Activated naive CD8-positive, alpha-beta T cell treated with anti-CD3 and anti-CD28 coated beads, Interleukin-2, amount 10 ng/mL, durations not matched to agents 7 days and 5 days (primary cell): ENCODE measurements around the gene PCGF1. TPM values are rescaled to one million over a fixed set of nuclear protein-coding genes. Genes with fewer than 3 reads are reported as not detected.

ENCODE experiments used
- ATAC-seq: fragments of 150-1000 bp; cut with Tn5 transposase; one replicate; pipeline ENCODE4 v1.10.0; 2021; ENCODE audit warnings: low read depth, moderate library complexity
- POLR2A ChIA-PET: fragments of 350-600 bp; sonication (Branson Sonifier 250); formaldehyde crosslinking; loops from one replicate; lab custom pipeline; 2021; ENCODE audit warnings: antibody characterized with exemption; lab: Charles Lee
- DNase-seq: peaks from one replicate; pipeline ENCODE4 v3.0.0; 2021
- H3K27ac Mint-ChIP-seq: one replicate; pipeline ENCODE4 v1.8.0; 2022; ENCODE audit warnings: mild to moderate bottlenecking, mixed read lengths
- H3K27me3 Mint-ChIP-seq: one replicate; pipeline ENCODE4 v1.8.0; 2022; ENCODE audit warnings: mild to moderate bottlenecking, moderate library complexity, mixed read lengths
- H3K36me3 Mint-ChIP-seq: one replicate; pipeline ENCODE4 v1.8.0; 2021; ENCODE audit warnings: mild to moderate bottlenecking, mixed read lengths
- H3K4me1 Mint-ChIP-seq: one replicate; pipeline ENCODE4 v1.8.0; 2021; ENCODE audit warnings: mixed read lengths
- H3K4me3 Mint-ChIP-seq: one replicate; pipeline ENCODE4 v1.8.0; 2022; ENCODE audit warnings: mild to moderate bottlenecking, moderate library complexity, mixed read lengths
- H3K9me3 Mint-ChIP-seq: one replicate; pipeline ENCODE4 v1.8.0; 2021; ENCODE audit warnings: mixed read lengths
- total RNA-seq, 2 experiments: library from RNA; stranded (reverse); gene quantifications; one replicate each; pipeline ENCODE4 v1.2.3, GENCODE V29; 2021

PCGF1 gene
- total RNA-seq, 2 experiments from 2014 or later = 35.9 to 40.1 TPM

- DNase-seq = peak; percentile 54
- peak overlapping the region; percentile 56 for H3K4me3 Mint-ChIP-seq
- peaks cover 23% of the 10 kb centered on the region for H3K4me1 Mint-ChIP-seq
- no peak overlapping the region for H3K27ac Mint-ChIP-seq
- ATAC-seq = peak; percentile 50
- H3K27me3 Mint-ChIP-seq = peaks cover 54% of the 10 kb centered on the region
- POLR2A ChIA-PET = no interaction called here
- no peaks in the 10 kb centered on the region for H3K36me3 Mint-ChIP-seq
- H3K9me3 Mint-ChIP-seq = no peaks in the 10 kb centered on the region
These were observed 41.7 kb upstream of the PCGF1 start for GRCh38 chr2:74548900-74549826.

GRCh38 chr2:74548285-74548899 is 40.9 kb upstream of the PCGF1 start:
- POLR2A ChIA-PET = no interaction called here
- Mint-ChIP-seq H3K27ac (no peak overlapping the region), H3K27me3 (peaks cover 56% of the 10 kb centered on the region)

GRCh38 chr2:74546004-74546403 is 38.5 kb upstream of the PCGF1 start:
- H3K4me3 Mint-ChIP-seq = no peak overlapping the region
- H3K9me3 Mint-ChIP-seq = no peaks in the 10 kb centered on the region
- H3K27ac Mint-ChIP-seq = no peak overlapping the region
- DNase-seq (no peak), ATAC-seq (no peak)
- H3K4me1 Mint-ChIP-seq = peaks cover 13% of the 10 kb centered on the region
- peaks cover 63% of the 10 kb centered on the region for H3K27me3 Mint-ChIP-seq
- POLR2A ChIA-PET = interaction anchor here (0.5 kb wide), 1 partner anchor 28 kb away, joined by 3 read pairs; no protein-coding TSS in a partner anchor
- H3K36me3 Mint-ChIP-seq = no peaks in the 10 kb centered on the region

More at GRCh38 chr2:74548285-74548899, 40.9 kb upstream of the PCGF1 start:
- DNase-seq (no peak), ATAC-seq (no peak)
- H3K36me3 Mint-ChIP-seq = no peaks in the 10 kb centered on the region
- H3K9me3 Mint-ChIP-seq = no peaks in the 10 kb centered on the region
- H3K4me1 Mint-ChIP-seq = peaks cover 20% of the 10 kb centered on the region
- H3K4me3 Mint-ChIP-seq = peak overlapping the region; percentile 69

DNA sequence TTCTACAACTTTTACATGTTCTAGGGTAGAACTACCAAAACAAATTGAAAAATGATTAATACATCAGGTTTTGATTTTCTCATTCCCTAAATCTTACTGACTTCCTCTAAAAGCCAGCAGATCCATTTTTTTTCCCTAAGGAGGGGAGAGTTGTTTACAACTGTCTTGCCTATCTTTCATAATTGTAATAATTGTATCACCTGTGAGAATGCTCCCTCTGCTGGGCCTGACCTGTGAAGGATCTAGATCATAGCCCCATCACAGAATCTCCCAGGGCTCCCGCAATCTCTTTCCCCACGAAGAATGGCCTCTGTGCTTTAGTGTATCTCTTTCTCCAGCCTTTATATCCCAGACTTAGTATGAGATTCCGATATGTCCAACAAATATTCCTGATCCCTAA is 37.1 kb upstream of the PCGF1 start:
- H3K4me3 Mint-ChIP-seq = no peak overlapping the region
- H3K36me3 Mint-ChIP-seq = no peaks in the 10 kb centered on the region
- ATAC-seq (no peak), DNase-seq (no peak)
- peaks cover 13% of the 10 kb centered on the region for H3K4me1 Mint-ChIP-seq
- H3K27ac Mint-ChIP-seq = no peak overlapping the region
- POLR2A ChIA-PET = no interaction called here
- H3K27me3 Mint-ChIP-seq = peaks cover 57% of the 10 kb centered on the region
- H3K9me3 Mint-ChIP-seq = no peaks in the 10 kb centered on the region

DNA sequence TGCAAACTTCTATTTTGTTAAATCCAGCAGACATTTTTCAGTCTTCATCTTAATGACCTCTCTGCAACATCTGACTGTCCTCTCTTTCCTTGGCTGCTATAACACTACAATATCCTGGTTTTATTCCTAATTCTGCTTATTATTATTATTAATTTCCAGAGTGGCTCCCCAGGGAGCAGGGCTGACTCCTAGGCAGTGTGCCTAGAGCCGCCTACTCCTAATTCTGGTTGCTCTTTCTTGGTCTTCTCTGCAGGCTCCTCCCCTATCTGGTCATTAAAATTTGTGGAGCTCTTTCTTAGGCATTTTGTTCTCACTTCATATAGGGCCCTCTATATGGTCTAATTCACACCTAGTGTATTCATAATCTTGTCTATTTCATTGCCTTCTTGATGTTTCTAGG is 35.5 kb upstream of the PCGF1 start:
- ATAC-seq = no peak
- Mint-ChIP-seq H3K9me3 (no peaks in the 10 kb centered on the region), H3K27me3 (peaks cover 59% of the 10 kb centered on the region), H3K4me1 (peaks cover 20% of the 10 kb centered on the region), H3K4me3 (no peak overlapping the region), H3K36me3 (no peaks in the 10 kb centered on the region), H3K27ac (no peak overlapping the region)
- POLR2A ChIA-PET = no interaction called here
- DNase-seq = no peak

DNA sequence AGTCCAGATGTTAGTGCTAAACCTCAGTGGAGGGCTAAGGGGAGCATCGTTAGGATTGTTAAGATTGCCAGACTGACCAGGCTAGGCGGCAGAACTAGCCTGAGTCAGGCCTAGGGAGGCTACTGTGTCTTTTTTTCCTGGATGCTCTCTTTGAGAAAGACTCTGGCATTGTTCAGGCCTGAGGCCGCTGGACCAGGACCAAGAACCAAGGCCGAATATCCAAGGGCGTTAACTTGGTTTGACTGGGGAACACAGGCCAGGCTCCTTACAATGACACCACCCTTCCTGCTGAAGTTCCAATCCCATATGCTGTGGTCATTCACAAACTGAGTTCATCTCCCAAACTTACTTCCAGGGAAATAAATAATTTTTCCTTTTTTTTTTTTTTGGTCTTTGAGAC is 32.8 kb upstream of the PCGF1 start:
- Mint-ChIP-seq H3K36me3 (no peaks in the 10 kb centered on the region), H3K27me3 (peaks cover 46% of the 10 kb centered on the region), H3K4me1 (peaks cover 16% of the 10 kb centered on the region), H3K9me3 (no peaks in the 10 kb centered on the region), H3K4me3 (no peak overlapping the region), H3K27ac (no peak overlapping the region)
- POLR2A ChIA-PET = no interaction called here
- ATAC-seq (no peak), DNase-seq (no peak)

DNA sequence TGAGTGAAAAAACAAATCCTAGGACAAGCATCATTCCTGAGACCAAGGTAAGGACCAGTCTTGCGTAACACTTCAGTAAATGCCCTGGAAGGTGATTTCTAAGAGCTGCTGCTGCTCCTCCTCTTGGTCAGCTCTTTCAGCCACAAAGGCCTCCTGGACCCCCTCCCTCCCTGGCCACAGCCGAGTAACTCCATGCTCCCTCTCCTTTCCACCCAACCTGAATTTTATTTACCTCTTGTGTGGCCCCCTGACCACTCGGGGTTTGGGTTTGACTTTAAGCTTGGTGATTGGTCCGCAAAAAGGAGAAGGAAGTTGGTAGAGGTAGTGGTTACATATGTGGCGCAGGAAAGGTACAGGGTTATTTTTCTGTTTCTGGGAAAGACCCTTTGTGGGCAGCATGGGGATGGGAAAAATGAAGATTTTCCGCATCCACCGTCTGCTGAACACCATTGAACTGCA is 31.4 kb upstream of the PCGF1 start:
- peaks cover 41% of the 10 kb centered on the region for H3K27me3 Mint-ChIP-seq
- H3K4me1 Mint-ChIP-seq = peaks cover 16% of the 10 kb centered on the region
- no peak overlapping the region for H3K27ac Mint-ChIP-seq
- POLR2A ChIA-PET = interaction anchor here (0.5 to 1.6 kb wide), 3 partner anchors 9 to 71 kb away, joined by 4 to 9 read pairs (median 5); partner anchors contain the start of genes AUP1 and HTRA2
- no peaks in the 10 kb centered on the region for H3K9me3 Mint-ChIP-seq
- H3K4me3 Mint-ChIP-seq = peak overlapping the region; percentile 50
- H3K36me3 Mint-ChIP-seq = no peaks in the 10 kb centered on the region
- no peak for DNase-seq
- no peak for ATAC-seq

DNA sequence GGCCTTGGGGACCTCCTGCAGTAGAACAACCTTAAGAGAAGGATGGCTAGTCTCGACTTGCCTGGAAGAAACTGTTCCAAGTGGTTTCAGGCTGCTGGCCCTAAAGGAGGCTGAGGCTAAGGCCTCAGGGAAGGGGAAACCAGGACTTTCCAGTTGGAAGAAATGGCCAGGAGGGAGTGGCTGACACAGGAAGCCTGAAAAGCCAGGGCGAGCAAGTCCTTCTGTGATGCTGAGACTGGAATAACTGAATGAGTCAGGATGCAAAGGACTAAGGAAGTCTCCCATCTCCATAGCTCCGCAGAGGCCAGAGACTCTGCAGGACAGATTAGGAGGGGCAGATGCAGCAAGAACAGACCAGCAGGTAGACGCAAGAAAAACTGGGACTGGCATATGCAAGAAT is 29.6 kb upstream of the PCGF1 start:
- DNase-seq = no peak
- peaks cover 29% of the 10 kb centered on the region for H3K27me3 Mint-ChIP-seq
- H3K4me3 Mint-ChIP-seq = no peak overlapping the region
- H3K36me3 Mint-ChIP-seq = peaks cover 4% of the 10 kb centered on the region
- H3K4me1 Mint-ChIP-seq = peaks cover 16% of the 10 kb centered on the region
- no peak overlapping the region for H3K27ac Mint-ChIP-seq
- POLR2A ChIA-PET = no interaction called here
- no peaks in the 10 kb centered on the region for H3K9me3 Mint-ChIP-seq
- ATAC-seq = no peak

DNA sequence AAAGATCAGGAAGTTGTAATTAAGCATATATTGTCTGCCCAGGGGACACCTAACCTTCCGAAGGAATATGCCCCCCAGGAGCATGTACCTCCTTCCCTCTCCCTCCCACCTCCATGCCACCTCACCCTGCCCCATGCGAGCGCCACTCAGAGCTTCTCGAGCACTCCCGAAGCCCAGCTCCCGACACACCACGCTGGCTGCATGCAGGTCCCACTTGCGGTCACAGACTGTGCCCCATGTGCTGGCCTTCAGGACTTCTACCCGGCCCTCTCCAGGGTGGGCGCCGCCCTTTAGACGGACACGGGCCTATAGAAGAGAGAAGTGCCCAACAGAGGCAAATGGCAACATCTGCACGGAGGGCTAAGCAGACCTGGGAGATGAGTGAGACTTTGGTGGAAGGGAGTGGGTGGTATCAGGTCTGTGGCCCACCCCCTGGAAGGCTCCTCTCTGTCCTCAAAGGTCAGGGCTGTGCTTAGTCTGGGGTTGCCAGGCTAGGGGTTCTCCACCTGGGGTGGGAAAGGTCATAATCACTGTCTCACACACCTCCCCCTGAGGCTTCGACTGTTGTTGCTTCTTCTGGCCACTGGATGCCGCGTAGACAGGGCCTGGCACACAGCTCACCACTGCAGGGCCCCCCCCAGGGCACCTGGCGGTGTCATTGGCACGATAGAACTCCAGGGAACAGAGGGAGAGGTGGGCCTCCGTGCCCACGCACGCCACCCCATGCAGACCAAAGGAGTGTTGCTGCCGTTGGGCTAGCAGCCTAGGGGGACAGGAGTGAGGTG is 28.9 kb upstream of the PCGF1 start:
- H3K4me3 Mint-ChIP-seq = no peak overlapping the region
- POLR2A ChIA-PET = interaction anchor here (1.2 kb wide), 1 partner anchor 49 kb away, joined by 4 read pairs; no protein-coding TSS in a partner anchor
- H3K27ac Mint-ChIP-seq = no peak overlapping the region
- peaks cover 6% of the 10 kb centered on the region for H3K36me3 Mint-ChIP-seq
- peaks cover 27% of the 10 kb centered on the region for H3K27me3 Mint-ChIP-seq
- H3K4me1 Mint-ChIP-seq = peaks cover 23% of the 10 kb centered on the region
- DNase-seq = no peak
- no peak for ATAC-seq
- no peaks in the 10 kb centered on the region for H3K9me3 Mint-ChIP-seq

- POLR2A ChIA-PET = interaction anchor here (1.2 kb wide), 1 partner anchor 50 kb away, joined by 4 read pairs; no protein-coding TSS in a partner anchor
- H3K27ac Mint-ChIP-seq = no peak overlapping the region
These were observed 28.0 kb upstream of the PCGF1 start for GRCh38 chr2:74535440-74535965.

GRCh38 chr2:74534411-74534810 is 26.9 kb upstream of the PCGF1 start:
- Mint-ChIP-seq H3K9me3 (no peaks in the 10 kb centered on the region), H3K27ac (no peak overlapping the region), H3K36me3 (peaks cover 11% of the 10 kb centered on the region), H3K4me1 (peaks cover 28% of the 10 kb centered on the region), H3K4me3 (no peak overlapping the region), H3K27me3 (peaks cover 21% of the 10 kb centered on the region)
- no peak for ATAC-seq
- POLR2A ChIA-PET = interaction anchor here (0.8 kb wide), 1 partner anchor 73 kb away, joined by 3 read pairs; no protein-coding TSS in a partner anchor
- DNase-seq = no peak

More at GRCh38 chr2:74535440-74535965, 28.0 kb upstream of the PCGF1 start:
- Mint-ChIP-seq H3K36me3 (peaks cover 11% of the 10 kb centered on the region), H3K9me3 (no peaks in the 10 kb centered on the region), H3K27me3 (peaks cover 24% of the 10 kb centered on the region), H3K4me3 (no peak overlapping the region), H3K4me1 (peaks cover 30% of the 10 kb centered on the region)
- ATAC-seq (no peak), DNase-seq (no peak)

DNA sequence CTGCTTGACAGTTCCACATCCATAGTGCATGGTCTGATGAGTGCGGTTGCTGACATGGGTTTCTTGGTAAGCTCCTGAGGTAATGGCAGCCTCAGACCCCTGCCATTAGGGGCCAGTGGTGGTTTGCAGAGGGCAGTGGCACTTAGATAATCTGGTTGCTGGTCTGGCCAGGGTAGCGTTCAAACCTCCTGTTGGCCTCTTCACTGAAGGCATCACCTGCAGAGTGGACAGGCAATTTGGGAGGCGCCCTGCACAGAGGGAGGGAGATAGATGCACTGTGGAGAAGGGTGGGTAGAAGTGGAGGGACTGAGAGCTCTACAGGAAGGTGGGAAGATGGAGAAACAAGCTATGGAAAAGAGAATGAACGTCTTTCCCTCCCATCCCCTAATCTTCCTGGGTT is 26.0 kb upstream of the PCGF1 start:
- POLR2A ChIA-PET = interaction anchor here (0.6 to 0.8 kb wide), 2 partner anchors 72 to 307 kb away, joined by 3 read pairs; no protein-coding TSS in a partner anchor
- Mint-ChIP-seq H3K27ac (no peak overlapping the region), H3K4me3 (no peak overlapping the region), H3K4me1 (peaks cover 21% of the 10 kb centered on the region), H3K9me3 (no peaks in the 10 kb centered on the region), H3K36me3 (peaks cover 15% of the 10 kb centered on the region), H3K27me3 (peaks cover 12% of the 10 kb centered on the region)
- DNase-seq = no peak
- no peak for ATAC-seq
